PC-9 (cell line): ENCODE results near the gene ST7. TPM values are rescaled to one million over a fixed set of nuclear protein-coding genes. Genes with fewer than 3 reads are reported as not detected.

Source experiments
- BruUV-seq: library from RNA; stranded (reverse); fragments of 400-500 nt; replicated peaks from 2 replicates; lab custom pipeline; 2021; lab: Mats Ljungman, UMichigan
- CTCF ChIA-PET: fragments of 300-600 bp; sonication (Branson Sonifier 250); formaldehyde crosslinking; loops from one replicate; lab custom pipeline; 2022; ENCODE audit warnings: antibody characterized with exemption; lab: Charles Lee
- POLR2A ChIA-PET: fragments of 300-600 bp; sonication (Branson Sonifier 250); formaldehyde crosslinking; loops from one replicate; lab custom pipeline; 2022; ENCODE audit warnings: antibody characterized with exemption; ENCODE audit not compliant: unreplicated experiment; lab: Charles Lee
- DNase-seq, 2 experiments: peaks; one replicate each; pipeline versions ENCODE4 v3.0.0 to v3.0.0-alpha.2; 2015 to 2022; ENCODE audit warnings: mixed read lengths in 1 of 2
- H2AFZ ChIP-seq: fragments of 200-600 bp; sonication (generic); 2 replicates; pipeline ENCODE4 v1.8.1; 2017; ENCODE audit warnings: antibody characterized with exemption
- H3F3A ChIP-seq: fragments of 200-600 bp; sonication (generic); 2 replicates; pipeline ENCODE4 v1.8.1; 2017; ENCODE audit warnings: antibody characterized with exemption, mild to moderate bottlenecking, low read depth; ENCODE audit not compliant: insufficient read depth
- H3K27ac ChIP-seq: fragments of 200-600 bp; sonication (generic); 2 replicates; pipeline ENCODE4 v1.6.1; 2016; ENCODE audit warnings: mixed run types
- H3K27me3 ChIP-seq: fragments of 200-600 bp; sonication (generic); 2 replicates; pipeline ENCODE4 v1.6.1; 2016; ENCODE audit warnings: low read depth, mixed run types; ENCODE audit not compliant: insufficient read depth
- H3K36me3 ChIP-seq: fragments of 200-600 bp; sonication (generic); 2 replicates; pipeline ENCODE4 v1.6.1; 2016; ENCODE audit warnings: low read depth, mixed run types
- H3K4me1 ChIP-seq: fragments of 200-600 bp; sonication (generic); replicated peaks from 2 replicates; pipeline ENCODE4 v1.6.1; 2016; ENCODE audit warnings: mixed run types; ENCODE audit not compliant: insufficient read depth
- H3K4me2 ChIP-seq: fragments of 200-600 bp; sonication (generic); 2 replicates; pipeline ENCODE4 v1.6.1; 2017; ENCODE audit warnings: mixed run types
- H3K4me3 ChIP-seq: fragments of 200-600 bp; sonication (generic); 2 replicates; pipeline ENCODE4 v1.6.1; 2016; ENCODE audit warnings: mixed run types
- H3K79me2 ChIP-seq: fragments of 200-600 bp; sonication (generic); 2 replicates; pipeline ENCODE4 v1.6.1; 2017; ENCODE audit warnings: low read depth, mixed run types
- H3K9me2 ChIP-seq: fragments of 200-600 bp; sonication (generic); 2 replicates; pipeline ENCODE4 v1.8.1; 2017; ENCODE audit warnings: mild to moderate bottlenecking; ENCODE audit not compliant: insufficient read depth
- H3K9me3 ChIP-seq: fragments of 200-600 bp; sonication (generic); 2 replicates; pipeline ENCODE4 v1.8.1; 2016; ENCODE audit warnings: low read depth; ENCODE audit not compliant: insufficient read depth
- H4K20me1 ChIP-seq: fragments of 200-600 bp; sonication (generic); 2 replicates; pipeline ENCODE4 v1.8.1; 2017; ENCODE audit not compliant: insufficient read depth
- EZH2 ChIP-seq: fragments of 200-600 bp; sonication (generic); IDR thresholded peaks from 2 replicates; pipeline ENCODE4 v1.8.0; 2017; ENCODE audit warnings: antibody characterized with exemption, low read depth
- intact Hi-C: fragments of 100-400 bp; cut with micrococcal nuclease; formaldehyde crosslinking; loops from one replicate; pipeline ENCODE4 v1.10.0; 2022; ENCODE audit not compliant: unreplicated experiment
- total RNA-seq: library from RNA; stranded (reverse); gene quantifications from 2 replicates; pipeline ENCODE4 v1.2.3, GENCODE V29; 2021
- TF ChIP-seq, protein P1 (sequence below): fragments of 200-600 bp; sonication (generic); conservative IDR thresholded peaks from 2 replicates; pipeline ENCODE4 v1.6.1; 2017; ENCODE audit warnings: mixed run types, antibody characterized with exemption, mild to moderate bottlenecking, moderate library complexity

The ST7 gene
- total RNA-seq, 1 experiment from 2014 or later: 25.8 TPM

DNA sequence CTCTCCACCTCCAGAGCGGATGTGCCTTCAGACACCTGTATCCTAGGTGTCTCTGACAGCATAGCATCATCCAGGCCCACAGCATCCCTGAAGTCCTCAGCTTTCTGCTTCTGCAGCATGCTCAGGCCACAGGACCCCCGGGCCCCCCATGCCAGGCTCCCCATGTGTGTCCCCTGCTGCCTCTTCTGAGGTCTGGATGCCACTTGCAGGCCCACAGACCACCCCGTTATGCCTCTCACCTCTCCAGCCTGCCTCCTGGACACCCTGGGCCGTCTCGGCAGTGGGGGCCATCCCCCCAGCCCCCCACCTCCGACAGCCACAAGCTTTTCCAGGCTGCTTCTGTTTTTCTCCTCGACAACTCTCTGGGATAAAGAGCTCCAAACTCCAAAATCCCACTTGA is 285.2 kb downstream of the ST7 start:
- no peaks in the 10 kb centered on the region for H3F3A ChIP-seq
- H3K4me3 ChIP-seq: no peak overlapping the region
- no peak for DNase-seq
- no peaks in the 10 kb centered on the region for H3K9me2 ChIP-seq
- H4K20me1 ChIP-seq: no peaks in the 10 kb centered on the region
- TF ChIP-seq, protein P1, sequence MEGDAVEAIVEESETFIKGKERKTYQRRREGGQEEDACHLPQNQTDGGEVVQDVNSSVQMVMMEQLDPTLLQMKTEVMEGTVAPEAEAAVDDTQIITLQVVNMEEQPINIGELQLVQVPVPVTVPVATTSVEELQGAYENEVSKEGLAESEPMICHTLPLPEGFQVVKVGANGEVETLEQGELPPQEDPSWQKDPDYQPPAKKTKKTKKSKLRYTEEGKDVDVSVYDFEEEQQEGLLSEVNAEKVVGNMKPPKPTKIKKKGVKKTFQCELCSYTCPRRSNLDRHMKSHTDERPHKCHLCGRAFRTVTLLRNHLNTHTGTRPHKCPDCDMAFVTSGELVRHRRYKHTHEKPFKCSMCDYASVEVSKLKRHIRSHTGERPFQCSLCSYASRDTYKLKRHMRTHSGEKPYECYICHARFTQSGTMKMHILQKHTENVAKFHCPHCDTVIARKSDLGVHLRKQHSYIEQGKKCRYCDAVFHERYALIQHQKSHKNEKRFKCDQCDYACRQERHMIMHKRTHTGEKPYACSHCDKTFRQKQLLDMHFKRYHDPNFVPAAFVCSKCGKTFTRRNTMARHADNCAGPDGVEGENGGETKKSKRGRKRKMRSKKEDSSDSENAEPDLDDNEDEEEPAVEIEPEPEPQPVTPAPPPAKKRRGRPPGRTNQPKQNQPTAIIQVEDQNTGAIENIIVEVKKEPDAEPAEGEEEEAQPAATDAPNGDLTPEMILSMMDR: no peak
- BruUV-seq: no TSS peak
- H3K27ac ChIP-seq: no peak overlapping the region
- ChIA-PET CTCF (no interaction called here), POLR2A (no interaction called here)
- H3K79me2 ChIP-seq: no peaks in the 10 kb centered on the region
- no peaks in the 10 kb centered on the region for H3K9me3 ChIP-seq
- no peaks in the 10 kb centered on the region for H3K27me3 ChIP-seq
- no peak overlapping the region for H2AFZ ChIP-seq
- no peaks in the 10 kb centered on the region for H3K4me1 ChIP-seq
- no peak overlapping the region for H3K4me2 ChIP-seq
- no peaks in the 10 kb centered on the region for H3K36me3 ChIP-seq
- intact Hi-C loops: no loop called here

DNA sequence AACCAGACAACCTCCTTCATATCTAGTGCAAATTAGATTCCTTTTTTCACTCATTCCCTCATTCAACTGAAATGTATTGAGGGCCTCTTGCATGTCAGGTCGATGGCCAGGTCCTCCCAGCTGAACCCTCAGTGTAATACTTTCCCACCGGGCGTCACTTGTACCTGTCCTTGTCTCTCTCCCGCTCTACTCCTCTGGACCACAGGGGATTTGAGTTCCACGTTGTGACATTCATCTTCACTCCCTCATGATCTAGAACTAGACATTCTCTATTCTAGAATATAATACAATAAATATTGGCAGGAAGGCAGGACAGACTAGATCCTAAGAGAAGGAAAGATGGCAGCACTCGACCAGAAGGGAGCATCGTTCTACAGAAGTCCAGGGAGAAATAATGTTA is 285.6 kb downstream of the ST7 start:
- no peak for DNase-seq
- TF ChIP-seq, protein P1: no peak
- TF ChIP-seq EZH2: no peak
- Histone ChIP-seq H3K9me3 (no peaks in the 10 kb centered on the region), H2AFZ (no peak overlapping the region), H3K27me3 (no peaks in the 10 kb centered on the region), H3K27ac (no peak overlapping the region), H3K9me2 (no peaks in the 10 kb centered on the region), H3K36me3 (no peaks in the 10 kb centered on the region), H3K79me2 (no peaks in the 10 kb centered on the region), H3K4me3 (no peak overlapping the region), H3K4me2 (no peak overlapping the region), H3F3A (no peaks in the 10 kb centered on the region), H4K20me1 (no peaks in the 10 kb centered on the region), H3K4me1 (no peaks in the 10 kb centered on the region)
- ChIA-PET CTCF (no interaction called here), POLR2A (no interaction called here)
- BruUV-seq: no TSS peak
- intact Hi-C loops: no loop called here

DNA sequence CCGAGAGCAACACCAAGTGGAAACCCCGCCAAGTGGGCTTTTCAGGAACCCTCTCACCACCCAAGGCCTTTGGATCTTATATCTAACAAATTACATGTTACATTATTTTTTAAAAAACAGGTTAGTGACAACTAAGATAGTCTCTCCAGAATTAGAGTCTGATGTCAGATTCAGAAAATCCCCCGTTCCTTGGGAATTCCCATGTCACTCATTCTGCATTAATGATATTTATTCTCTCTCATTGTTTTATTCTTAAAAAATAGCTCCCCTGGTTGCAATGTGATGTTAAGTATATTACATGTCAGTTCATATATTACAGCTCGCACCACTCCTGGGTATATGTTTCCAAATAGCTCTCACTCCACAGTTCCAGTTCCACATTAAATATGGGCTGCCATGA is 287.8 kb downstream of the ST7 start:
- H3K4me3 ChIP-seq: no peak overlapping the region
- CTCF ChIA-PET: no interaction called here
- no peak overlapping the region for H2AFZ ChIP-seq
- intact Hi-C loops: no loop called here
- no peaks in the 10 kb centered on the region for H3K36me3 ChIP-seq
- BruUV-seq: no TSS peak
- H3K9me3 ChIP-seq: no peaks in the 10 kb centered on the region
- no peaks in the 10 kb centered on the region for H3F3A ChIP-seq
- no peaks in the 10 kb centered on the region for H3K9me2 ChIP-seq
- no peaks in the 10 kb centered on the region for H3K27me3 ChIP-seq
- no peak overlapping the region for H3K27ac ChIP-seq
- no peaks in the 10 kb centered on the region for H3K79me2 ChIP-seq
- no peak overlapping the region for H3K4me2 ChIP-seq
- H3K4me1 ChIP-seq: no peaks in the 10 kb centered on the region
- DNase-seq: no peak
- POLR2A ChIA-PET: no interaction called here
- TF ChIP-seq, protein P1: no peak
- TF ChIP-seq EZH2: no peak
- no peaks in the 10 kb centered on the region for H4K20me1 ChIP-seq
